Right kidney (tissue), 1 donor: ENCODE data around the gene KIF26A.

ENCODE experiments used
- DNase-seq: peaks from one replicate; pipeline ENCODE4 v3.0.0-alpha.2; 2016

KIF26A gene

GRCh38 chr14:104101086-104101621 is 37.2 kb upstream of the KIF26A start:
- no peak for DNase-seq

- DNase-seq, result no peak
Observed at GRCh38 chr14:104101651-104102281, 36.6 kb upstream of the KIF26A start.

- DNase-seq, result no peak
Observed at GRCh38 chr14:104102282-104102914, 36.0 kb upstream of the KIF26A start.

GRCh38 chr14:104103061-104103445 is 35.3 kb upstream of the KIF26A start:
- no peak for DNase-seq

GRCh38 chr14:104103446-104104075 is 34.8 kb upstream of the KIF26A start:
- no peak for DNase-seq

- no peak for DNase-seq
Observed at GRCh38 chr14:104104076-104104901, 34.1 kb upstream of the KIF26A start.

- peak; percentile 1 for DNase-seq
Observed at GRCh38 chr14:104105071-104105821, 33.1 kb upstream of the KIF26A start.

GRCh38 chr14:104105822-104106470 is 32.4 kb upstream of the KIF26A start:
- DNase-seq, result no peak

- DNase-seq, result no peak
Observed at GRCh38 chr14:104106471-104106991, 31.9 kb upstream of the KIF26A start.

GRCh38 chr14:104107101-104107581 is 31.2 kb upstream of the KIF26A start:
- no peak for DNase-seq

- DNase-seq, result no peak
Observed at GRCh38 chr14:104107611-104108569, 30.5 kb upstream of the KIF26A start.

- no peak for DNase-seq
Observed at GRCh38 chr14:104108570-104109541, 29.5 kb upstream of the KIF26A start.

- DNase-seq, result no peak
Observed at GRCh38 chr14:104109731-104110361, 28.5 kb upstream of the KIF26A start.

- peak; percentile 5 for DNase-seq
Observed at GRCh38 chr14:104110491-104111209, 27.7 kb upstream of the KIF26A start.

GRCh38 chr14:104111301-104112112 is 26.9 kb upstream of the KIF26A start:
- no peak for DNase-seq

- no peak for DNase-seq
Observed at GRCh38 chr14:104112113-104112505, 26.3 kb upstream of the KIF26A start.
